ENCODE data around the gene APBB2.

Gene APBB2

GRCh38 chr4:41125558-41126311 lies 88.6 kb downstream of the APBB2 start:
- no peak overlapping the region for H3K9ac ChIP-seq (ENCODE audit: insufficient read length, low read depth)
- no peaks in the 10 kb centered on the region for H3K36me3 ChIP-seq (ENCODE audit: insufficient read depth, insufficient read length, low read length)
- no peaks in the 10 kb centered on the region for H3K4me1 ChIP-seq (ENCODE audit: insufficient read depth, insufficient read length)
- H3K9me3 ChIP-seq (ENCODE audit: insufficient read depth, low read length): no peaks in the 10 kb centered on the region
- no peaks in the 10 kb centered on the region for H3K27me3 ChIP-seq (ENCODE audit: insufficient read depth, insufficient read length)
- no peak for TF ChIP-seq ZNF274 (IDR thresholded peaks at IDR 0.05; ENCODE audit: low read depth, low read length)
- TF ChIP-seq SUZ12 (IDR thresholded peaks at IDR 0.05; ENCODE audit: extremely low read depth, insufficient read depth, insufficient read length): no peak
- no peak for TF ChIP-seq YY1 (IDR thresholded peaks at IDR 0.05; ENCODE audit: insufficient read depth, insufficient read length)
- DNase-seq (ENCODE audit: low read depth, low spot score): no peak
- H3K4me3 ChIP-seq (ENCODE audit: insufficient read length, low read depth): no peak overlapping the region

- H3K9me3 ChIP-seq (ENCODE audit: insufficient read depth, low read length): no peaks in the 10 kb centered on the region
- no peaks in the 10 kb centered on the region for H3K4me1 ChIP-seq (ENCODE audit: insufficient read depth, insufficient read length)
- H3K9ac ChIP-seq (ENCODE audit: insufficient read length, low read depth): no peak overlapping the region
- DNase-seq (ENCODE audit: low read depth, low spot score): no peak
- H3K36me3 ChIP-seq (ENCODE audit: insufficient read depth, insufficient read length, low read length): no peaks in the 10 kb centered on the region
- TF ChIP-seq YY1 (IDR thresholded peaks at IDR 0.05; ENCODE audit: insufficient read depth, insufficient read length) (no peak), ZNF274 (IDR thresholded peaks at IDR 0.05; ENCODE audit: low read depth, low read length) (no peak), SUZ12 (IDR thresholded peaks at IDR 0.05; ENCODE audit: extremely low read depth, insufficient read depth, insufficient read length) (no peak)
- H3K27me3 ChIP-seq (ENCODE audit: insufficient read depth, insufficient read length): no peaks in the 10 kb centered on the region
- no peak overlapping the region for H3K4me3 ChIP-seq (ENCODE audit: insufficient read length, low read depth)
These were observed 89.3 kb downstream of the APBB2 start for GRCh38 chr4:41124916-41125548.

- no peaks in the 10 kb centered on the region for H3K36me3 ChIP-seq (ENCODE audit: insufficient read depth, insufficient read length, low read length)
- no peaks in the 10 kb centered on the region for H3K9me3 ChIP-seq (ENCODE audit: insufficient read depth, low read length)
- H3K9ac ChIP-seq (ENCODE audit: insufficient read length, low read depth): no peak overlapping the region
- TF ChIP-seq YY1 (IDR thresholded peaks at IDR 0.05; ENCODE audit: insufficient read depth, insufficient read length) (no peak), ZNF274 (IDR thresholded peaks at IDR 0.05; ENCODE audit: low read depth, low read length) (no peak), SUZ12 (IDR thresholded peaks at IDR 0.05; ENCODE audit: extremely low read depth, insufficient read depth, insufficient read length) (no peak)
- H3K27me3 ChIP-seq (ENCODE audit: insufficient read depth, insufficient read length): no peaks in the 10 kb centered on the region
- DNase-seq (ENCODE audit: low read depth, low spot score): no peak
- no peaks in the 10 kb centered on the region for H3K4me1 ChIP-seq (ENCODE audit: insufficient read depth, insufficient read length)
- H3K4me3 ChIP-seq (ENCODE audit: insufficient read length, low read depth): no peak overlapping the region
These were observed 91.6 kb downstream of the APBB2 start for GRCh38 chr4:41122775-41123174.

- no peak for TF ChIP-seq SUZ12 (IDR thresholded peaks at IDR 0.05; ENCODE audit: extremely low read depth, insufficient read depth, insufficient read length)
- no peak overlapping the region for H3K9ac ChIP-seq (ENCODE audit: insufficient read length, low read depth)
- H3K27me3 ChIP-seq (ENCODE audit: insufficient read depth, insufficient read length): no peaks in the 10 kb centered on the region
- no peaks in the 10 kb centered on the region for H3K36me3 ChIP-seq (ENCODE audit: insufficient read depth, insufficient read length, low read length)
- H3K4me1 ChIP-seq (ENCODE audit: insufficient read depth, insufficient read length): no peaks in the 10 kb centered on the region
- H3K4me3 ChIP-seq (ENCODE audit: insufficient read length, low read depth): no peak overlapping the region
- no peaks in the 10 kb centered on the region for H3K9me3 ChIP-seq (ENCODE audit: insufficient read depth, low read length)
- no peak for DNase-seq (ENCODE audit: low read depth, low spot score)
These were observed 92.0 kb downstream of the APBB2 start for GRCh38 chr4:41122309-41122708.

- Histone ChIP-seq H3K27me3 (ENCODE audit: insufficient read depth, insufficient read length) (no peaks in the 10 kb centered on the region), H3K4me3 (ENCODE audit: insufficient read length, low read depth) (no peak overlapping the region), H3K9ac (ENCODE audit: insufficient read length, low read depth) (no peak overlapping the region), H3K9me3 (ENCODE audit: insufficient read depth, low read length) (no peaks in the 10 kb centered on the region), H3K4me1 (ENCODE audit: insufficient read depth, insufficient read length) (no peaks in the 10 kb centered on the region), H3K36me3 (ENCODE audit: insufficient read depth, insufficient read length, low read length) (no peaks in the 10 kb centered on the region)
- DNase-seq (ENCODE audit: low read depth, low spot score): no peak
- no peak for TF ChIP-seq SUZ12 (IDR thresholded peaks at IDR 0.05; ENCODE audit: extremely low read depth, insufficient read depth, insufficient read length)
- no peak for TF ChIP-seq YY1 (IDR thresholded peaks at IDR 0.05; ENCODE audit: insufficient read depth, insufficient read length)
- TF ChIP-seq ZNF274 (IDR thresholded peaks at IDR 0.05; ENCODE audit: low read depth, low read length): no peak
These were observed 92.4 kb downstream of the APBB2 start for GRCh38 chr4:41121906-41122305.

- H3K4me1 ChIP-seq (ENCODE audit: insufficient read depth, insufficient read length): no peaks in the 10 kb centered on the region
- no peak for DNase-seq (ENCODE audit: low read depth, low spot score)
- no peaks in the 10 kb centered on the region for H3K27me3 ChIP-seq (ENCODE audit: insufficient read depth, insufficient read length)
- H3K4me3 ChIP-seq (ENCODE audit: insufficient read length, low read depth): no peak overlapping the region
- no peaks in the 10 kb centered on the region for H3K9me3 ChIP-seq (ENCODE audit: insufficient read depth, low read length)
- TF ChIP-seq ZNF274 (IDR thresholded peaks at IDR 0.05; ENCODE audit: low read depth, low read length): no peak
- TF ChIP-seq SUZ12 (IDR thresholded peaks at IDR 0.05; ENCODE audit: extremely low read depth, insufficient read depth, insufficient read length): no peak
- no peak for TF ChIP-seq YY1 (IDR thresholded peaks at IDR 0.05; ENCODE audit: insufficient read depth, insufficient read length)
- H3K9ac ChIP-seq (ENCODE audit: insufficient read length, low read depth): no peak overlapping the region
- H3K36me3 ChIP-seq (ENCODE audit: insufficient read depth, insufficient read length, low read length): no peaks in the 10 kb centered on the region
These were observed 93.8 kb downstream of the APBB2 start for GRCh38 chr4:41120297-41121217.

GRCh38 chr4:41119867-41120295 lies 94.5 kb downstream of the APBB2 start:
- H3K4me3 ChIP-seq (ENCODE audit: insufficient read length, low read depth): no peak overlapping the region
- no peaks in the 10 kb centered on the region for H3K4me1 ChIP-seq (ENCODE audit: insufficient read depth, insufficient read length)
- DNase-seq (ENCODE audit: low read depth, low spot score): no peak
- TF ChIP-seq ZNF274 (IDR thresholded peaks at IDR 0.05; ENCODE audit: low read depth, low read length): no peak
- no peak for TF ChIP-seq SUZ12 (IDR thresholded peaks at IDR 0.05; ENCODE audit: extremely low read depth, insufficient read depth, insufficient read length)
- TF ChIP-seq YY1 (IDR thresholded peaks at IDR 0.05; ENCODE audit: insufficient read depth, insufficient read length): no peak
- no peaks in the 10 kb centered on the region for H3K27me3 ChIP-seq (ENCODE audit: insufficient read depth, insufficient read length)
- H3K9me3 ChIP-seq (ENCODE audit: insufficient read depth, low read length): no peaks in the 10 kb centered on the region
- H3K36me3 ChIP-seq (ENCODE audit: insufficient read depth, insufficient read length, low read length): no peaks in the 10 kb centered on the region
- H3K9ac ChIP-seq (ENCODE audit: insufficient read length, low read depth): no peak overlapping the region
